Left ventricle myocardium inferior (tissue), 1 donor: ENCODE data around the gene BLVRB. TPM values are rescaled to one million over a fixed set of nuclear protein-coding genes. Genes with fewer than 3 reads are reported as not detected.
A peak's percentile ranks its signal among the peaks of the same experiment; 100 is the strongest.

Source experiments
- DNase-seq: peaks from one replicate; pipeline ENCODE4 v3.0.0-alpha.2; 2020
- H3K27ac ChIP-seq: fragments of 200-600 bp; replicated peaks from 2 replicates; pipeline ENCODE4 v1.8.0; 2021
- H3K27me3 ChIP-seq: fragments of 200-600 bp; 2 replicates; pipeline ENCODE4 v1.8.0; 2021; ENCODE audit warnings: low read depth
- H3K36me3 ChIP-seq: fragments of 200-600 bp; 2 replicates; pipeline ENCODE4 v1.8.0; 2021
- H3K4me1 ChIP-seq: fragments of 200-600 bp; 2 replicates; pipeline ENCODE4 v1.8.0; 2021
- H3K4me3 ChIP-seq: fragments of 200-600 bp; 2 replicates; pipeline ENCODE4 v1.8.0; 2021; ENCODE audit warnings: mild to moderate bottlenecking, moderate library complexity
- H3K9me3 ChIP-seq: fragments of 200-600 bp; replicated peaks from 2 replicates; pipeline ENCODE4 v1.8.0; 2021
- CTCF ChIP-seq: fragments of 200-600 bp; IDR thresholded peaks from 2 replicates; pipeline ENCODE4 v1.8.0; 2021; ENCODE audit warnings: antibody characterized with exemption, mild to moderate bottlenecking, borderline replicate concordance
- intact Hi-C: fragments of 100-400 bp; cut with micrococcal nuclease; formaldehyde crosslinking; loops from one replicate; pipeline ENCODE4 v1.11.0; 2022
- total RNA-seq: library from RNA; stranded (reverse); fragmentation: NEBNext Ultra II Directional; extraction: Animal tissue kit (Norgen Biotek cat#: 25700); gene quantifications from one replicate; pipeline ENCODE4 v1.2.1, GENCODE V29; 2021
- donor health status: DM: no; HTN: yes; CAD: no; lungs with severe emphysema.

Gene BLVRB
- total RNA-seq, 1 donor from 2014 or later: 91.3 TPM

- no peak overlapping the region for H3K4me3 ChIP-seq
- H3K27ac ChIP-seq: peak overlapping the region; percentile 99
- H3K36me3 ChIP-seq: peaks cover 10% of the 10 kb centered on the region
- peaks cover 77% of the 10 kb centered on the region for H3K4me1 ChIP-seq
- no peak for TF ChIP-seq CTCF
- no peak for DNase-seq
- no peaks in the 10 kb centered on the region for H3K9me3 ChIP-seq
- intact Hi-C loops: no loop called here
- no peaks in the 10 kb centered on the region for H3K27me3 ChIP-seq
Observed at GRCh38 chr19:40418040-40418439, 47.5 kb downstream of the BLVRB start.

GRCh38 chr19:40417643-40417981 is 47.9 kb downstream of the BLVRB start:
- H3K4me3 ChIP-seq: no peak overlapping the region
- no peak for TF ChIP-seq CTCF
- DNase-seq: no peak
- H3K27me3 ChIP-seq: no peaks in the 10 kb centered on the region
- H3K36me3 ChIP-seq: peaks cover 5% of the 10 kb centered on the region
- peaks cover 77% of the 10 kb centered on the region for H3K4me1 ChIP-seq
- no peaks in the 10 kb centered on the region for H3K9me3 ChIP-seq
- peak overlapping the region; percentile 99 for H3K27ac ChIP-seq
- intact Hi-C loops: no loop called here

GRCh38 chr19:40416918-40417642 is 48.5 kb downstream of the BLVRB start:
- intact Hi-C loops: no loop called here
- Histone ChIP-seq H3K9me3 (no peaks in the 10 kb centered on the region), H3K4me1 (peaks cover 77% of the 10 kb centered on the region), H3K27me3 (no peaks in the 10 kb centered on the region), H3K27ac (peak overlapping the region; percentile 99), H3K36me3 (peaks cover under 1% of the 10 kb centered on the region), H3K4me3 (no peak overlapping the region)
- TF ChIP-seq CTCF: no peak
- DNase-seq: peak; percentile 59

- H3K4me3 ChIP-seq: no peak overlapping the region
- peaks cover 79% of the 10 kb centered on the region for H3K4me1 ChIP-seq
- no peaks in the 10 kb centered on the region for H3K27me3 ChIP-seq
- TF ChIP-seq CTCF: no peak
- no peaks in the 10 kb centered on the region for H3K9me3 ChIP-seq
- DNase-seq: no peak
- H3K27ac ChIP-seq: peak overlapping the region; percentile 99
- intact Hi-C loops: no loop called here
- no peaks in the 10 kb centered on the region for H3K36me3 ChIP-seq
Observed at GRCh38 chr19:40415768-40416167, 49.8 kb downstream of the BLVRB start.

- intact Hi-C loops: no loop called here
- Histone ChIP-seq H3K4me3 (no peak overlapping the region), H3K27me3 (no peaks in the 10 kb centered on the region), H3K27ac (peak overlapping the region; percentile 96), H3K4me1 (peaks cover 74% of the 10 kb centered on the region), H3K9me3 (no peaks in the 10 kb centered on the region), H3K36me3 (no peaks in the 10 kb centered on the region)
- TF ChIP-seq CTCF: no peak
- DNase-seq: no peak
Observed at GRCh38 chr19:40414542-40415535, 50.7 kb downstream of the BLVRB start.
